ENCODE results near the gene BICC1. TPM values are rescaled to one million over a fixed set of nuclear protein-coding genes. Genes with fewer than 3 reads are reported as not detected.

BICC1 gene
- polyA plus RNA-seq, 3 donors: 0.02 to 0.24 (median 0.14) TPM

- H4K20me1 ChIP-seq (ENCODE audit: insufficient read depth, low read length): no peaks in the 10 kb centered on the region
- no peak for TF ChIP-seq CTCF (IDR thresholded peaks at IDR 0.05)
- intact Hi-C loops (cut with micrococcal nuclease): no loop called here
- peaks cover 4% of the 10 kb centered on the region in 2 donors for H3K4me1 ChIP-seq (ENCODE audit: control insufficient read depth in 1 of 2, insufficient read depth in 2 of 2, low read length in 2 of 2)
- H3K27ac Mint-ChIP-seq: no peak overlapping the region
- no peak overlapping the region for H3K27ac ChIP-seq (ENCODE audit: low read depth in 1 of 2, low read length in 2 of 2)
- H3K9me3 ChIP-seq (replicated peaks in 1 of 2; ENCODE audit: control insufficient read depth in 1 of 2, insufficient read depth in 1 of 2, low read length in 2 of 2): no peaks in the 10 kb centered on the region
- H3K9ac ChIP-seq (ENCODE audit: insufficient read depth, low read length, poor library complexity, severe bottlenecking): no peak overlapping the region
- 78% methylated on average over 3 of the region's 3 CpGs for WGBS (ENCODE audit: insufficient coverage)
- no peak for DNase-seq
- no peaks in the 10 kb centered on the region for H3K27me3 ChIP-seq (ENCODE audit: control insufficient read depth in 2 of 2, insufficient read depth in 2 of 2, low read length in 2 of 2)
- no peak overlapping the region for H3K4me3 Mint-ChIP-seq
- H3K9me3 Mint-ChIP-seq: no peaks in the 10 kb centered on the region
- H3K4me2 ChIP-seq (replicated peaks; ENCODE audit: extremely low read depth, low read length, poor library complexity, severe bottlenecking): no peak overlapping the region
- no peaks in the 10 kb centered on the region for H3K79me2 ChIP-seq (ENCODE audit: insufficient read depth, low read length)
- no peaks in the 10 kb centered on the region for H3K36me3 ChIP-seq (replicated peaks in 1 of 2; ENCODE audit: control insufficient read depth in 1 of 2, insufficient read depth in 2 of 2, low read length in 2 of 2)
- H3K4me1 Mint-ChIP-seq: peaks cover 14% of the 10 kb centered on the region
- H3K27me3 Mint-ChIP-seq (ENCODE audit: low read depth in 3 of 3): peaks cover 0 to 3% (median 2%) of the 10 kb centered on the region in 3 donors
- H3K4me3 ChIP-seq (replicated peaks in 1 of 3; ENCODE audit: low read depth in 2 of 3, low read length in 3 of 3): no peak overlapping the region
- H2AFZ ChIP-seq (ENCODE audit: insufficient read depth, low read depth, low read length, poor library complexity, severe bottlenecking): no peak overlapping the region
- H3K36me3 Mint-ChIP-seq: no peaks in the 10 kb centered on the region
Observed at GRCh38 chr10:58642283-58642682, 129.6 kb downstream of the BICC1 start.

GRCh38 chr10:58642916-58643428, 130.3 kb downstream of the BICC1 start:
- H3K9me3 ChIP-seq (replicated peaks in 1 of 2; ENCODE audit: control insufficient read depth in 1 of 2, insufficient read depth in 1 of 2, low read length in 2 of 2): no peaks in the 10 kb centered on the region
- peaks cover 0 to 3% (median 2%) of the 10 kb centered on the region in 3 donors for H3K27me3 Mint-ChIP-seq (ENCODE audit: low read depth in 3 of 3)
- no peak for TF ChIP-seq CTCF (IDR thresholded peaks at IDR 0.05)

More at GRCh38 chr10:58642916-58643428, 130.3 kb downstream of the BICC1 start:
- Mint-ChIP-seq H3K4me3 (no peak overlapping the region), H3K9me3 (no peaks in the 10 kb centered on the region), H3K36me3 (no peaks in the 10 kb centered on the region), H3K4me1 (peaks cover 14% of the 10 kb centered on the region), H3K27ac (no peak overlapping the region)
- no peaks in the 10 kb centered on the region for H4K20me1 ChIP-seq (ENCODE audit: insufficient read depth, low read length)
- no peaks in the 10 kb centered on the region for H3K36me3 ChIP-seq (replicated peaks in 1 of 2; ENCODE audit: control insufficient read depth in 1 of 2, insufficient read depth in 2 of 2, low read length in 2 of 2)
- H3K27ac ChIP-seq (ENCODE audit: low read depth in 1 of 2, low read length in 2 of 2): no peak overlapping the region
- 86% methylated on average over 1 of the region's 4 CpGs for WGBS (ENCODE audit: insufficient coverage)
- H3K4me3 ChIP-seq (replicated peaks in 1 of 3; ENCODE audit: low read depth in 2 of 3, low read length in 3 of 3): no peak overlapping the region
- H3K27me3 ChIP-seq (ENCODE audit: control insufficient read depth in 2 of 2, insufficient read depth in 2 of 2, low read length in 2 of 2): no peaks in the 10 kb centered on the region
- intact Hi-C loops (cut with micrococcal nuclease): no loop called here
- H3K79me2 ChIP-seq (ENCODE audit: insufficient read depth, low read length): no peaks in the 10 kb centered on the region
- H3K4me2 ChIP-seq (replicated peaks; ENCODE audit: extremely low read depth, low read length, poor library complexity, severe bottlenecking): no peak overlapping the region
- H2AFZ ChIP-seq (ENCODE audit: insufficient read depth, low read depth, low read length, poor library complexity, severe bottlenecking): no peak overlapping the region
- H3K9ac ChIP-seq (ENCODE audit: insufficient read depth, low read length, poor library complexity, severe bottlenecking): no peak overlapping the region
- DNase-seq: no peak
- H3K4me1 ChIP-seq (ENCODE audit: control insufficient read depth in 1 of 2, insufficient read depth in 2 of 2, low read length in 2 of 2): peaks cover 4% of the 10 kb centered on the region in 2 donors
